ENCODE data around the gene IGSF21.

IGSF21 gene

DNA sequence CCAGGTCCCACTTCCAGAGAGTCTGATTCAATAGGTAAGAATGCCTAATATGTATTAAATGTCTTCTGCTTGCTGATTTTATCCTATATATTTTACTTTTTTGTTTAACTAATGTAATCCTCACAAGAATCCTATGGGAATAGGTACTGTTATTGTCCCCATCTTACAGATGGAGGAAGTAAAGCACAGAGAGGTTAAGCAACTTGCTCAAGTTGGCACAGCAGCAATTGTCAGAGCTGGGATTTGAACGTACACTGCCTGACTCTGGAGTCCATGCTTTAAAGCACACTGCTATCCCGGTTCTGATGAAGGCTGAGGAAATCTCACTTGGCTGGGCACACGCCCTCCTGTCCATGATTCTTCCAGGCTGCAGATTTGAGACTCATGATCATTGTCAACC lies 62.8 kb downstream of the IGSF21 start:
- H3K4me2 ChIP-seq = no peak overlapping the region
- TF ChIP-seq Cebpa-rat (IDR thresholded peaks at IDR 0.05) = no peak
- H4K20me1 ChIP-seq = no peaks in the 10 kb centered on the region

GRCh38 chr1:18174037-18174436 lies 66.4 kb downstream of the IGSF21 start:
- no peak overlapping the region for H3K9ac ChIP-seq
- peaks cover 6% of the 10 kb centered on the region for H3K27me3 ChIP-seq
- H3K4me3 ChIP-seq = no peak overlapping the region
- peak overlapping the region; percentile 27; the same call in 1 of the 2 replicates for H3K4me2 ChIP-seq
- TF ChIP-seq Cebpa-rat (IDR thresholded peaks at IDR 0.05) = no peak
- H3K36me3 ChIP-seq = no peaks in the 10 kb centered on the region
- peaks cover 43% of the 10 kb centered on the region for H3K4me1 ChIP-seq
- H3K9me3 ChIP-seq = no peaks in the 10 kb centered on the region
- peaks cover 6% of the 10 kb centered on the region; the same call in 1 of the 2 replicates for H4K20me1 ChIP-seq
- no peak overlapping the region for H3K27ac ChIP-seq

More for the DNA sequence above, 62.8 kb downstream of the IGSF21 start:
- Histone ChIP-seq H3K27me3 (peaks cover 5% of the 10 kb centered on the region), H3K9me3 (no peaks in the 10 kb centered on the region), H3K9ac (no peak overlapping the region), H3K36me3 (no peaks in the 10 kb centered on the region), H3K4me1 (peaks cover 10% of the 10 kb centered on the region; the same call in 1 of the 2 replicates), H3K27ac (no peak overlapping the region), H3K4me3 (no peak overlapping the region)

DNA sequence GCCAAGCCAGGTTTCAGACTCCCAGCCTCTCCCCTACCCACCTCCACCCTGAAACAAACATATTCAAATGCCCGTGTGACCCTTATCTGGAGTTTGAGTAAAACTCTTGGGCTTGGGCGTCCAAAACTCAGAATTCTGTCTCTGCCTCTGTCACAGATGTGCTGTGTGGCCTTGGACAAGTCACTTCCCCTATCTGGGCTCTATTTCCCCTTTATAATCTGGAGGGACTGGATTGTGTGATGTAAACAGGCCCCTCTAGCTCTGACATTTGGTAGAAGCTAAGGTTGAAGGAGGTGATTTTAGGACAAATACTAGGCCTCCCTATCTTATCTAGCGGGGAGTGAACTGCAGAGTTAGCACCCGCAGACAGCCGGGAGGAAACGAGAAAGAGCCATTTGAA lies 67.5 kb downstream of the IGSF21 start:
- Histone ChIP-seq H3K27ac (no peak overlapping the region), H3K9me3 (no peaks in the 10 kb centered on the region), H3K4me2 (no peak overlapping the region), H3K4me3 (no peak overlapping the region), H3K36me3 (no peaks in the 10 kb centered on the region), H3K9ac (no peak overlapping the region), H3K27me3 (peaks cover 6% of the 10 kb centered on the region), H4K20me1 (peaks cover 6% of the 10 kb centered on the region; the same call in 1 of the 2 replicates), H3K4me1 (peaks cover 43% of the 10 kb centered on the region)
- TF ChIP-seq Cebpa-rat (IDR thresholded peaks at IDR 0.05) = no peak

DNA sequence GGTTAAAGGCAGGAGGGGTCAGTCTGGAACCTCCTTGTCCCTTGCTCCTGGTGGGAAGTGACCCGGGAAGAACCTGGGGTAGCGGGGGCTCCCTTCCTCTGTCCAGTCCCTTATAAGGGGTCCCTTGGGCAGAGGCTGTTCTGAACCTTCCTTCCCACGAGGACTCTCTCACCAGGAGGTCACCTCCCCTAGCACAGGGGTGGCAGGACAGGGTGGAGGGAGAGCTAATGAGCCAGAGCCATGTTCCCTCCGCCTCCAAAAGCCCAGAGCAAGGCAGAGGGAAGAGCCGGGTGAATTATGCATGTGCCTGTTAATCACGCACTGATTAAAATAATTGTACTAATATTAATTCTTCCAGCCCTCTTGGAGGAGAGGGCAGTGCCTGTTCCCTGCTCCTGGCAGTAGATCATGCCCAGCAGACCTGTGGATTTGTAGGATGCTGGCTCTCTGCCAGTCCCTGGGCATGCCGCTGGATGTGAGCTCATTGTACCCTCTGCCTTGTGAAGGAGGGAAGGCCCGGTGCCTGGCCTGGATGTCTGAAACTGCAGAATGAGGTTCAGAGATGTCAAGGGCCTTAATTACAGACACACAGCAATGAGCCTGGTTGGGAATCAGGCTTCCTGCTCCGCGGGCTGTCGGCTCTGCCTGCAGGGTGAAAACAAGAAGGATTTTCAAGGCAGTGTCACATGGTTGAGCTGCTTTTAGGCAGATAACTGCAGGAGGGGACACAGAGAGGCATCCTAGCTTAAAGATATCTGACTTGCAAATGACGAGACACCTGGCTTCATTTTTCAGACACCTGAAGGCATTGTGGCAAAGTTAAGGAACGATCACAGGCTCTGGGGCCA lies 68.2 kb downstream of the IGSF21 start:
- no peak overlapping the region for H3K4me3 ChIP-seq
- H3K4me2 ChIP-seq = peak overlapping the region; percentile 74
- H3K27me3 ChIP-seq = peaks cover 6% of the 10 kb centered on the region
- H4K20me1 ChIP-seq = peaks cover 6% of the 10 kb centered on the region; the same call in 1 of the 2 replicates
- H3K9me3 ChIP-seq = no peaks in the 10 kb centered on the region
- H3K9ac ChIP-seq = no peak overlapping the region
- H3K27ac ChIP-seq = no peak overlapping the region
- peaks cover 43% of the 10 kb centered on the region for H3K4me1 ChIP-seq
- H3K36me3 ChIP-seq = no peaks in the 10 kb centered on the region
- TF ChIP-seq Cebpa-rat (IDR thresholded peaks at IDR 0.05) = no peak

GRCh38 chr1:18176619-18177018 lies 69.0 kb downstream of the IGSF21 start:
- H4K20me1 ChIP-seq = peaks cover 6% of the 10 kb centered on the region; the same call in 1 of the 2 replicates
- H3K4me2 ChIP-seq = peak overlapping the region; percentile 74
- H3K4me3 ChIP-seq = no peak overlapping the region
- no peak overlapping the region for H3K27ac ChIP-seq
- H3K9ac ChIP-seq = no peak overlapping the region
- H3K9me3 ChIP-seq = no peaks in the 10 kb centered on the region
- peaks cover 43% of the 10 kb centered on the region for H3K4me1 ChIP-seq
- no peaks in the 10 kb centered on the region for H3K36me3 ChIP-seq
- no peak for TF ChIP-seq Cebpa-rat (IDR thresholded peaks at IDR 0.05)
- peaks cover 6% of the 10 kb centered on the region for H3K27me3 ChIP-seq

GRCh38 chr1:18178111-18178510 lies 70.5 kb downstream of the IGSF21 start:
- Histone ChIP-seq H3K4me3 (no peak overlapping the region), H4K20me1 (peaks cover 6% of the 10 kb centered on the region; the same call in 1 of the 2 replicates), H3K4me1 (peaks cover 48% of the 10 kb centered on the region), H3K36me3 (no peaks in the 10 kb centered on the region), H3K27me3 (peaks cover 6% of the 10 kb centered on the region), H3K4me2 (peak overlapping the region; percentile 74), H3K9me3 (no peaks in the 10 kb centered on the region), H3K9ac (no peak overlapping the region), H3K27ac (no peak overlapping the region)
- TF ChIP-seq Cebpa-rat (IDR thresholded peaks at IDR 0.05) = no peak

- peaks cover 56% of the 10 kb centered on the region for H3K4me1 ChIP-seq
- no peak overlapping the region for H3K4me3 ChIP-seq
- no peak for TF ChIP-seq Cebpa-rat (IDR thresholded peaks at IDR 0.05)
- H4K20me1 ChIP-seq = peaks cover 6% of the 10 kb centered on the region; the same call in 1 of the 2 replicates
- H3K36me3 ChIP-seq = no peaks in the 10 kb centered on the region
- H3K9me3 ChIP-seq = no peaks in the 10 kb centered on the region
- no peak overlapping the region; the same call in 1 of the 2 replicates for H3K4me2 ChIP-seq
- no peak overlapping the region for H3K9ac ChIP-seq
- peaks cover 6% of the 10 kb centered on the region for H3K27me3 ChIP-seq
- H3K27ac ChIP-seq = no peak overlapping the region
Observed at GRCh38 chr1:18179009-18179408, 71.4 kb downstream of the IGSF21 start.

DNA sequence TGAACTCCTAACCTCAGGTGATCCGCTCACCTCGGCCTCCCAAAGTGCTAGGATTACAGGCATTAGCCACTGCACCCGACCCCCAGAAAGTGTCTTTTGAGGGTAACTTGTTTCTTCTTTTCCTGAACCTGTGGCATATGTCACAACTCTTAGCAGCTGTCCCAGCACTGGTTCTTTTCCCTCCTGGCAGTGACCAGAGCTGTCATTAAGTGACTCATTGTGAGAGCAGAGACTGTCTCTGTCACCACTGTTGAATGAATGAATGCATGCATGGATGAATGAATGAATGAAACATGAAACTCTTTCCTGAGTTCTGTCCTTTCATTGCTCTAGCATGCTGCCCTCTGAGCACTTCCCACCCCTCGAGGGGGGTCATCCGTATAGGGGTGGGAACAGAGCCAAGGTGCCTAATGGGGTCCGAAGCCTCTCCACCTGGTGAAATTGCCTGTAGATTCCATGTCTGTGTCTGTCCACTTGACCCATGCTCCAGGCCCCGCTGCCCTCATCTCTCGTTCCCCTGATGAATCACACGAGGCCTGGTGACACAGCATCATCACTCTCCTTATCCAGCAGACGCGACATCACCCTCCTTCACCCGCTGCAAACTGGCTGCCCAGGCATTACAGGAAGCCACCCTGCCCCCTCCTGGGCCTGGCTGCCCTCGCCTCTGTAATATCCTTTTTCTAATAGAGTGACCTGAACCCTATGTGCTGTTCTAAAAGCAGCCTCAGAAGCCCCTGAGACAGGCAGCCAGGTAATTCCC lies 75.0 kb downstream of the IGSF21 start:
- Histone ChIP-seq H3K9ac (no peak overlapping the region), H3K4me3 (no peak overlapping the region), H4K20me1 (no peaks in the 10 kb centered on the region), H3K9me3 (no peaks in the 10 kb centered on the region), H3K36me3 (no peaks in the 10 kb centered on the region), H3K4me2 (no peak overlapping the region), H3K27me3 (no peaks in the 10 kb centered on the region), H3K27ac (no peak overlapping the region), H3K4me1 (peaks cover 31% of the 10 kb centered on the region)
- no peak for TF ChIP-seq Cebpa-rat (IDR thresholded peaks at IDR 0.05)

DNA sequence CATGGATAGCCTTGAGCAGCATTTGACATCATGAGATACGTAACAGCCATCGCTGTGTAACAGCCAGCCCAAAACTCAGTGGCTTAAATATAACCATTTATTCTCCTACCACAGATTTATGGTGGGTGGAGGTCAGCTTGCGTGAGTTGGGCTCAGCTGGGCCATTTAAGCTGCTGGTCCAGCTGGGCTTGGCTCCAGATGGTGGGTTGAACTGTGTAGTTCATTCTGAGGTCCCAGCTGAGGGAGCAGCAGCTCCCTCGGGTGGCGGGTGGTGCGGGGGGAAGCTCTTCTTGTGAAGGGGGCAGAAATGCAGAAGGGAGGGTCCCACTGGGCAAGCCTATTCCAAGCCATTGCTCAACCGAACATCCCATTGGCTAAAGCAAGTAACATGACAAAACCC lies 75.9 kb downstream of the IGSF21 start:
- Histone ChIP-seq H3K27me3 (no peaks in the 10 kb centered on the region), H4K20me1 (no peaks in the 10 kb centered on the region), H3K9me3 (no peaks in the 10 kb centered on the region), H3K4me3 (no peak overlapping the region), H3K27ac (no peak overlapping the region), H3K9ac (no peak overlapping the region), H3K36me3 (no peaks in the 10 kb centered on the region), H3K4me2 (peak overlapping the region; percentile 50), H3K4me1 (peaks cover 28% of the 10 kb centered on the region)
- TF ChIP-seq Cebpa-rat (IDR thresholded peaks at IDR 0.05) = no peak

DNA sequence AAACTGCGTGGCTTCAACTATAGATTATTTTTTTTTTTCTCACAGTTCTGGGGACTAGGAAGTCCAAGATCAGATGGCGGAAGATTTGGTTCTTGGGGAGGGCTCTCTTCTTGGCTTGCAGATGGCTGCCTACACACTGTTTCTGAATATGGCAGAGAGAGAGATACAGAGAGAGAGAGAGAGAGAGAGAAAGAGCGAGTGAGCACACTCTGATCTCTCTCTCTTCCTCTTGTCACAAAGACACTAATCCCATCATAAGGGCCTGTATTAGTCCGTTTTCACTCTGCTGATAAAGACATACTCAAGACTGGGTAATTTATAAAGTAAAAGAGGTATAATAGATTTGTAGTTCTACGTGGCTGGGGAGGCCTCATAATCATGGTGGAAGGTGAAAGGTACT lies 79.5 kb downstream of the IGSF21 start:
- Histone ChIP-seq H3K36me3 (no peaks in the 10 kb centered on the region), H3K9ac (no peak overlapping the region)

More for the DNA sequence above, 79.5 kb downstream of the IGSF21 start:
- Histone ChIP-seq H3K4me1 (peaks cover 26% of the 10 kb centered on the region), H3K9me3 (no peaks in the 10 kb centered on the region), H3K27me3 (no peaks in the 10 kb centered on the region), H3K4me3 (no peak overlapping the region), H3K4me2 (no peak overlapping the region), H3K27ac (no peak overlapping the region), H4K20me1 (no peaks in the 10 kb centered on the region; the same call in 1 of the 2 replicates)
- no peak for TF ChIP-seq Cebpa-rat (IDR thresholded peaks at IDR 0.05)
